ENCODE data around the gene SPRR5.

SPRR5 gene, protein sequence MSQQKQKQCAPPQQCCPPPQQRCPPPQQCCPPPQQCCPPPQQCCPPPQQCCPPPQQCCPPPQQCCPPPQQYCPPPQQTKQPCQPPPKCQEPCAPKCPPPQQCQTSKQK

DNA sequence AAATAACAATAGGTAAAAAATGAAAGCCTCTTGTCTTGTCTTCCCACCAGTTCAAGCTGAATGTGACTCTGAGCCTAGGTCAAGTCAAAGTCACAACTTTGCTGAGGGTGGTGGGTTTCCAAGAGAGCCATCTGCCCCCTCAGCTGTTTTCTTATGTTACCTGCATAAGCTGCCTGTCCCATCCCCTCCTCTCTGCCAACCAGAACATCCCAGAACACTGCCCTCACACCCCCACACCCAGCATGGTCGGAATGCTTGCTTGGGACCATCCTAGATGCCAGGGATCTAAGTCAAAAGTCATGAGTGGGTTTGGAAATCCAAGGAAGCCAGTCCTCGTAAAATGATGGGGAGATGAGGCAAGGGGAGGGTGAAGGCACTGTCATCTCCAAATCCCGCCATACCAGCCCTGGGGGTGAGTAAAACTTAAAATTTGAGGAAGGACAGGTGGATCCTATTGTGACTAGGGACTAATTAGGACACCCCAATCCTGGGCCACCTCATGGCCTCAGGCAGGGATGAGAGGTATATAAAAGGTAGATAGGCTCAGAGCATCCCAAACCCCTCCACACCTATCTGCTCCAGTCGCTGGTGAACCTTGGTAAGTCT is at the start of gene SPRR5:
TSS of gene SPRR5 (plus strand) at position 556 of the 606 bp plus-strand sequence. CDS start 1,349 bp downstream, outside the sequence.
- DNase-seq (ENCODE audit: low read depth, low spot score): no peak

DNA sequence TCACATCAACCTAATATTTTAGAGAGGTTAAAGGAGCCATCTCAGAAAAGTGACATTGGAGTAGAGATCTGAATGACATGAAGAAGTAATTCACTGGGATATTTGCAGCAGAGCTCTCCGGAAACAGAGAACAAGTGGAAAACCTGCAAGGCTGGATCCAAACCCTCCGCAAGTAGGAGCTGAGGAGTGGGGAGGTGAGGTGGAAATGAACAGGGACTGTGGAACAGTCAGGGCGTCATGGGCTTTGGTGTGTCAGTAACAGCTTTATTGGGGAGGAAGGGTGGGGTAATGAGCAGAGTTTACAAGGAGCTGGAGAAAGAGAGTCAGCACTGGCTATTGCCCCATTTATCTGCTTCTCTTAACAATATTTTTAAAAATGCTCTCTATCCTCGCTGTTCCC is 48.0 kb upstream of the SPRR5 start:
- DNase-seq (ENCODE audit: low read depth, low spot score): no peak

DNA sequence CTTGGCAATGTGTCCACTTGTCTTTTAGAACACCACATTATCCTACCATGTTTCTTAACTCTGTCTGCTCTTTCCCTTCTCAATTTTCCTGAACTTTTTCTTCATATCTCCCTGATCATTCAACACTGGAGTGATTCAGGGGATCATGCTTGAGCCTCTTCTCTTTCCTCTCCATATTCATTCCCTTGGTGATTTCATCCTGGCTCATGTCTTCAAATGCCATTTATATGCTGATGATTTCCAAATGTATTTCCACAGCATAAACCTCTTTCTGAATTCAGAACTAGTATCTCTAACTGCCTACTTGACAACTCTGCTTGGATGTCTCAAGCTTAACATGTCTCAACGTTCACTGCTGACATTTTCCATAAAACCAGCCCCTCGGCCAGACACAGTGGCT is 47.1 kb upstream of the SPRR5 start:
- no peak for DNase-seq (ENCODE audit: low read depth, low spot score)

DNA sequence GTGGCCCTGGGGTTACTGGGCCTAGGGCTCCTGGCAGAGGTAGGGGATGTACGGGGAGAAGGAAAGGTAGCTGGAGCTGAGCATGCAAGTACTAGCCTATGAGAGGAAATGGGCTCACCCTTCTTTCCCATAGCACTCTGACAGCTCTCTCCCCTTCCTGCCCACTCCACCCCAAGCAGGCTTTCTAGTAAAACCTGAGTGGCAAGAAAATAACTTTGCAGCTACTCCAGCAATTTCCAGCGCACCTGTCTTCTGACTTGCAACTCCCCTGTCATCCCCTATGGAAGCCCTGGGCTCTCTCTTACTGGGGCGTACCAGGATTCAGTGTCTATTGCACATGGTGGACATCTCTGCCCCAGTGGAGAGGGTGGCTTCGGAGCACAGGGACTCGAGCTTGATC is 45.4 kb upstream of the SPRR5 start:
- DNase-seq (ENCODE audit: low read depth, low spot score): no peak

DNA sequence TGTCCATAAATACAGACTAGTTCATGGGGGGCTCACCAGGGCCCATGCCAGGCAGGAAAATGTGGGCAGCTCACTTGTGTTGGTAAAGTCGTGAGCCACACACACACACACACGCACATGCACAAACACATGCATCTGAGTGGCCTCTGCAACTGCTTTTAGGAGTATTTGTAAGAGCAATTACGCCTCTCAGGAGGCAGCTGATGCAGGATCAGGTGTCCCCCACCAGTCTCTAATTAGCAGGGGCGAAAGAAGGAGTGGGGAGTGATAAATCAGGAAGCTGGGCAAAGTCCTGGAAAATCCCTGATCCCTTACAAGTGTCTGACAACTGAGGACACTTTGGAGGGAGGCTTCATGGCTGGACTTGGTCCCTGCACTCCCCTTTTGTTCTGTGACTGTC is 44.4 kb upstream of the SPRR5 start:
- no peak for DNase-seq (ENCODE audit: low read depth, low spot score)

DNA sequence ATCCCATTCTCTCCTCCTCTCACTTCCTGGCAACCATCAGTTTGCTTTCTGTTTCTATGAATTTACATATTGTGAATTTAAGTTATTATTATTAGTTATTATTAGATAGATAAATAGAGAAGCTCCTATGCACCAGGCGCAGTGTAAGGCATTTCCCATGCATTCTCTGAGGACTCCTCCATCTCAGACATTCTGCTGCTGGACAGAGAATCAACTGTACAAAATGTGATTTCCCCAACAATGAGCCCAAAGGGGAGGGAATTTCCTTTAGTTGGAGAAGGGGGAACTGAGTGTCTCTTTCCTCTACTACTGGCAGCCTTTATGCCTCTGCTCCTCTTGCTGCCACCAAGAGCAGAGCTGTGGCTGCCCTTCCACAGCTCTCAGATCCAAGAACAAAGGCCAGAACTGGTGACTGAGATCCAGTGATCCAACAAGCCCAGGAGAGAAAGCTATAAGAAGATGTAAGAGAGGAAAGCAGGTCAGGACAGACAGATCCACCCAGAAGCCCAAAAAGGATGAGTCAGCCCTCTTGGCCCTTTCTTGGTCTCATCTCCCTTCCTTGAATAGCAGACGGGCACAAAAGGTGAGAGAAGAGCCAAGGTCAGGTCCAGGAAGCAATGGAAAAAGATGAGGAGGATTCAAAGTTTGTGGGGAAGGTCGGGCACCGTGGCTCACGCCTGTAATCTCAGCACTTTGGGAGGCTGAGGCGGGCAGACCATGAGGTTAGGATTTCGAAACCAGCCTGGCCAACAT is 42.1 kb upstream of the SPRR5 start:
- DNase-seq (ENCODE audit: low read depth, low spot score): no peak

DNA sequence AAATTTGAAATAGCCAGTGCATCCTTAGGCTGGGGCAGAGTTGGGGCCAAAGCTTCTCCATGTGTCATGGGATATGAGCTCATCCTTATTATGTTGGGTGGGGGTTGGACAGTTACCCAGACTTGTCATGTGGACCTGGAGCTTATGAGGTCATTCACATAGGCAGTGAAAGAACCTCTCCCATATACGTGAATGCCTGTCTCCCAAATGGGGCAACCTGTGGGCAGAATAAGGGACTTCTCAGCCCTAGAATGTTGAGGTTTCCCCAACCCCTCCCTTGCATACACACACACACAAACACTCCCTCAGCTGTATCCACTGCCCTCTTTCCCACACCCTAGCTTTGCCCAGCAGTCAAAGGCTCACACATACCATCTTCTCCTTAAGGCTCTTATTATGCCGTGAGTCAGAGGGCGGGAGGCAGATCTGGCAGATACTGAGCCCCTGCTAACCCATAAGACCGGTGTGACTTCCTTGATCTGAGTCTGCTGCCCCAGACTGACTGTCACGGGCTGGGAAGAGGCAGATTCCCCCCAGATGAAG is 40.9 kb upstream of the SPRR5 start:
- DNase-seq (ENCODE audit: low read depth, low spot score): peak; percentile 4

DNA sequence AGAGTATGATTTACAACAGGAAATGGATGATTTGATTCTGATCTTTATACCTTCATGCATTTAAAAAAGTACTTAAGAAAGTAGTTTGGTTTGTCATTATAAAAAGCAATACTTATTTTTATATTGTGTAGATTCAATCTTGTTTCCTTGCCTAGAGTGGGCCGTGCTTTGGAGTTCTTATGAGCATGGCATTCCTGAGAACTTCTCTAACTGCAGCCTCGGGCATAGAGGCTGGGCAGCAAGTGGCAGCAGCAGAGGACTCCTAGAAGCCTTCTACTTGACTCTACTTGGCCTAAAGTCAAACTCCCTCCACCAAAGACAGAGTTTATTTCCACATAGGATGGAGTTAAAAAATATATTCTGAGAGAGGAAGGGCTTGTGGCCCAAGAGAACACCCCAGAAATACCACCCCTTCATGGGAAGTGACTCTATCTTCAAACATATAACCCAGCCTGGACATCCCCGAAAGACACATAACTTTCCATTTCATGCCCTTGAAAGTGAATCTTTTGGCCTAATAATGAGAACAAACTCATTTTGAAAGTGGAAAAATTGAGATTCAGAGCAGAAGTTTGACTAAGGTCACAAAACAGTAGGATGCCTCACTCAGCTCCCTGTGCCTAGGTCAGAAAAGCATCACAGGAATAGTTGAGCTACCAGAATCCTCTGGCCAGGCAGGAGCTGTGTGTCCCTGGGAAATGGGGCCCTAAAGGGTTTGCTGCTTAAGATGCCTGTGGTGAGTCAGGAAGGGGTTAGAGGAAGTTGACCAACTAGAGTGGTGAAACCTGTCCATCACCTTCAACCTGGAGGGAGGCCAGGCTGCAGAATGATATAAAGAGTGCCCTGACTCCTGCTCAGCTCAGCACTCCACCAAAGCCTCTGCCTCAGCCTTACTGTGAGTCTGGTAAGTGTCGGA is 39.1 kb upstream of the SPRR5 start, which contains the start of gene IVL:
TSS of gene IVL (plus strand) at position 861 of the 916 bp plus-strand sequence. CDS start 1,252 bp downstream, outside the sequence.
- DNase-seq (ENCODE audit: low read depth, low spot score): no peak

DNA sequence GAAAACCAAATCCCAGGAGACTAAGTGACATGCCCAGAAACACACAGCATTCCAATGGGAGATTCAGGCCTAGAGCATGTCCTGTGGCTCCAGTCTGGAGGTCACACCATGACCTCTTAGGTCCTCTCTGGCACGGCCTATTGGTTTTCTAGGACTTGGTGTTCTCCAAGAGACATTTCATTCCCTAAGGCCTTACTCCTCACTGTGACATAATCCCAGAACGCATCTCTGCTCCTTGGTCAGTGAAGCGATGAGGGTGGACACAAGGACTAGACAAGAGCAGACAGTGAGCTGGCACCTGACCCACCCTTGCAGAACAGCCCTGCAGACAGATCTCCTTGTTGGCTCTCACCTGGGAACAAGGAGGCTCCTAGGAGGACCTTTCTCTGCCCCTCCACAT is 37.8 kb upstream of the SPRR5 start:
- no peak for DNase-seq (ENCODE audit: low read depth, low spot score)

DNA sequence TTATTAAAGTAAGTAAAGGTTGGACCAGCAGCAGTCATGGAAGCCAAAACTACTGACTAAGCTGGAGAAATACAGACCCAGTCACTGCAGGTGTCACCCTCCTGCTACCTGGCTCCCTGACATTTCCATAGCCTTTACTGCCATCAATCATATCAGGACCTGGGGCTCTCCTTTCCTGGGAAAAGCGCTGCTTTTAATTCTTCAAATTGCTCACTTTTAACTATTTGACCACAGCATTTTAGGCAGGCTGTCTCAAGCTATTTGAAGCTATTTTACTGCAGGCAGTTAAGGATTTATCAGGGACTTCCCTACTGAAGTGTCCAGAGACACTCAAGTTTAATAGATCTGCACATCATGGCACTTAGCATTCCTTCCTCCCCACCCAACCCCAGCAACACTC is 34.5 kb upstream of the SPRR5 start:
- DNase-seq (ENCODE audit: low read depth, low spot score): no peak

DNA sequence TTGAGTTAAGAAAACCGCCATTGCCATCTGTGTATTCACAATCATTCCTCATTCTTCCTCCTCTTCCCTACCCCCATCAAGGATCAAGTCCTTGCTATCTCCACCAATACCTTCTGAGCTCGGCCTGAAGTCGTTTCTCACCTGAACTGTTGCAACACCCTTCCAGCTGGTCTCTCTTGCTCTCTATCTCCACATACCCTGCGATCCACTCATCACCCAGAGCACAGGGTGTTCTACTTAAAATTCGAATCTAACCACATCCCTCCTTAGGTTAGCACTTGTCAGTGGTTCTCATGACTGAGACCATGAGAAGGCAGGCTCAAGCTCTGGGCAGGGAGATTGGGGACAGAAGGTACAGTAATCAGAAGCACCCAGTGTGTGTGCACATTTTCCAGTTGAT is 34.1 kb upstream of the SPRR5 start:
- DNase-seq (ENCODE audit: low read depth, low spot score): no peak

DNA sequence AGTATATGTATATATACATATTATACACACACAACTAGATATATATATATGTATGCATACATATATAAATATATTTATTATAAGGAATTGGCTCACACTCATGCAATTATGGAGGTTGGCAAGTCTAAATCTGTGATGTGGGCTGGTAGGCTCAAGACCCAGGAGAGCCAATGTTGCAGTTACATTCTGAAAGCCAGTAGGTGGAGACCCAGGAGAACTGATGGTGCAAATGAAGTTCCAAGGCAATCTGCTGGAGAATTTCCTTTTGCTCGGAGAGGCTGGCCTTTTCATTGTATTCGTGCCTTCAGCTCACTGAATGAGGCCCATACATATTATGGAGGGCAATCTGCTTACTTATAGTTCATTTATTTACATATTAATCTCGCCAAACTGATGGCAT is 29.2 kb upstream of the SPRR5 start:
- DNase-seq (ENCODE audit: low read depth, low spot score): peak; percentile 18

DNA sequence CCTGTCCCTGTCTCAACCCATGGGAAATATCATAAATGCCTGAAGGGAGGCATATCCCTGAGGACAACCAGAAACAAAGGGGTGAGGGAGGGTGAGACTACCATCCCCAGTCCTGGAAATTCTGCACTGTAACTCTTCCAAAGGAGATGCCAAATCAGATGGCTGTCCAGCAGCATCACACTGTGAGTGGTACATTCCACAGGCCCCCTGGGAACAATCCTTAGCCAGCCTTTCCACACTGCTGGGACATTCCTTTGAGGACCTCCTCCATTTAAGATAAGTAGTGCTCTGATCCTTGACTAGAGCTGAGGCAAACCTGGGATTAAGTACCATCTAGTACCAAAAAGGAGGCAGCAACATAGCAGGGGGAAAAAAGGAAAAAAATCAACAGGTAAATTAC is 27.9 kb upstream of the SPRR5 start:
- DNase-seq (ENCODE audit: low read depth, low spot score): peak; percentile 4

DNA sequence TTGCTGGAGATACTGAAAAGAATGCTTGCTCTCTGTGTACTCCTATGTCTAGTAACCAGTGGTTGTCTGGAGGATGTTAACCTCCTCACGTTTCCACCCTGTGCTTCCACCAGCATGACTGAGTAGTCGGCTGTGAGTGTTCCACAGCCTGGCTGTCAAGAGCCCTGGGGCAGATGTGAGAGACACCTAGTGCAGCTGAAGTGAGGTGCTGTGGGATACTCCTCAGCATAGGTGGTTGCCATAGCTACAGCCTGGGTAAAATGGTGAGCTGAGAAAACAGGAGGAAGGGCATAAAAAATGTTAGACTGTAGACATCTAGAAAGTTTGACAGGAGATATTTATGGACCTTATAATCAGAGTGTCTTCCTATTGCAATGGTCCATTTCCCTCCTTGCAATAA is 22.8 kb upstream of the SPRR5 start:
- DNase-seq (ENCODE audit: low read depth, low spot score): no peak

DNA sequence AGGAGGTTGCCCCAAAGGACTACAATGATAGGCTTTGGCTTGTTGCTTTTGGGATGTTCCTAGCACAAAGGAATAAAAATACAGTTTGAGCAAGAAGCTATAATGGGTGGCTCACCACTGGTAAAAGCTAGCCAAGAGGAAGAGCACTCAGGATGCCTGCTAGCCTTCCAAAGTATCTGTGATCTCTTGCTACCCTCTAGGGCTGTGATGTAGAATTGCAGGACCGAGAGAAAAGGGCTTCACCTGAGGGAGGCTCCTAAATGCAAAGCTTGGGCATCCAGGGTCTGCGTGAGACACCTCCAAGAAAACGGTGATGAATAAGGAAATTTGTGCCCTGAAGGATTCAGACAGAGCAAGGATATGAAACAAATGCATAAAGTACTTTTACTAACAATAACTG is 20.9 kb upstream of the SPRR5 start:
- DNase-seq (ENCODE audit: low read depth, low spot score): no peak

DNA sequence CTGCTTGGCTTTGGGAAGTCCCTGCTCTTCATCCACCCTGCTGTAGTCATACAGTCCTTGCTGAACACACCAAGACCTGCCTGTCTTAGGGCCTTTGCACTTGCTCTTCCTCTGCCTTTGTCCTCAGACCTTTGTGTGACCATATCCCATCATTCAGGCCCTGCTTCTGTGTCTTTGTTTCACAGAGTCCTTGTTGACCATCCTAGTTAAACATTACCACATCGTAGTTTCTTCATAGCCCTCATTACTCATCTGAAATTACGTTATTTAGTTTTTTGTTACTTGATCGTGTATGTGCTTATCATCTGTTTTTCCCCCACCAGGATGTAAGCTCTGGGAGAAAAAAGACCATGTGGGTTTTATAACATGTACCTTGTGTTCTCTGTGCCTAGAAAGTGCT is 18.3 kb upstream of the SPRR5 start:
- DNase-seq (ENCODE audit: low read depth, low spot score): no peak

DNA sequence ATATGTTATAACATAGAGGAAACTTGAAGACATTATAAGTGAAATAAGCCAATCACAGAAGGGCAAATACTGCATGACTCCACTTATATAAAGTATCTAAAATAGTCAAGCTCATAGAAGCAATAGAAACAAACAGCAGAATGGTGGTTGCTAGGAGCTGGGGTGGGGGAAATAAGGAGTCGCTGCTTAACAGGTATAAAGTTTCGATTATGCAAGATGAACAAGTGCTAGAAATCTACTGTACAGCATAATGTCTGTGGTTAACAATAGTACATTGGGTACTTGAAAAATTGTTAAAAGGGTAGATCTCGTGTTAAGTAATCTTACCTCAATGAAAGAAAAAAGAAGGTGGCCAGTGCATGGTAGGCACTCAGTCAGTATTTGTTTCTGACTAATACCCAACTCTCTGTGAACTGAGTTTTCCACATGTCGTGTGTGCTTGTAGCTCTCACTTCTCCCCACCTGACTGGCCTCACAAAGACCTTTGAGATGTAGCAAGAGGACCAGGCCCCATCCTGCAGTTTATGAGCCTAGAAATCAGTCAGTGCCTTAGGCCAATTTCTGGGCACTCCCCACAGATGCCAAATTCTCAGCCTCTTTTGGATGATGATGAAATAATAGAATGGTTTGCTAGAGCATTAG is 14.7 kb upstream of the SPRR5 start:
- no peak for DNase-seq (ENCODE audit: low read depth, low spot score)

DNA sequence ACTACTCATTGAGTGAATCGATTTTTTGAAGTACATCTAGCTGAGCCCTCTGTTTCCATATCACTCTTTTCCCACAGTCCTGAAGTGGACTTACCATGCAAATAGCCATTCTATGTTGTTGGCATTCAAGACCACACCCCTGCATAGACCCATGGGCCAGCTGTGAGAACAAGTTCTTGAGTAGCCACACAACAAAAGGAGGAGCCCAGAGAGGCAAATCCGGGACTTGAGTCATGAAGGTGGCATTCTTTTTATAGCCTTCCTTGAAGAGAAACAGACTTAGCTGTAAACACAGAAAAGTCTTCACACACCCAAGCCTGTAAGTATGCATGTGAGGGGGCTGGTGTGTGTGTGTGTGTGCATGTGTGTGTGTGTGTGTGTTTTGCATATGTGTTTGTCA is 13.8 kb upstream of the SPRR5 start:
- no peak for DNase-seq (ENCODE audit: low read depth, low spot score)

DNA sequence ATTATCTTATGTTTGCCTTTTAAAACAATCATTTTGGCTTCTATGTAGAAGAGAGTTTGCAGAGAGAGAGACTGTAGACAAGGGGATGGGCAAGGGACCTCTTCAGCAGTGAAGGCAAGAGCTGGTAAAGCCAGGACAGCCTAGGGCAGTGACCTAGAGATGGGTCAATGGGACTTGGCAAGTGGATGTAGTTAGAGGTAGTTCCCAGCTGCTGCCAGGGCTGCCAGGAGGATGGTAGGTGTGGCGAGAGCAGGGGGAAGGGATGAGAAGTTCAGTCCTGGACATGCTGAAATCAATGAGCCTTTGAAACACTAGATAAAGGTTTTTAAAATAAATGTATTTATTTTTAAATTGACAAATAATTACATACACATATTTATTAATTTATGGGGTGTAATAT is 6.4 kb upstream of the SPRR5 start:
- DNase-seq (ENCODE audit: low read depth, low spot score): no peak

DNA sequence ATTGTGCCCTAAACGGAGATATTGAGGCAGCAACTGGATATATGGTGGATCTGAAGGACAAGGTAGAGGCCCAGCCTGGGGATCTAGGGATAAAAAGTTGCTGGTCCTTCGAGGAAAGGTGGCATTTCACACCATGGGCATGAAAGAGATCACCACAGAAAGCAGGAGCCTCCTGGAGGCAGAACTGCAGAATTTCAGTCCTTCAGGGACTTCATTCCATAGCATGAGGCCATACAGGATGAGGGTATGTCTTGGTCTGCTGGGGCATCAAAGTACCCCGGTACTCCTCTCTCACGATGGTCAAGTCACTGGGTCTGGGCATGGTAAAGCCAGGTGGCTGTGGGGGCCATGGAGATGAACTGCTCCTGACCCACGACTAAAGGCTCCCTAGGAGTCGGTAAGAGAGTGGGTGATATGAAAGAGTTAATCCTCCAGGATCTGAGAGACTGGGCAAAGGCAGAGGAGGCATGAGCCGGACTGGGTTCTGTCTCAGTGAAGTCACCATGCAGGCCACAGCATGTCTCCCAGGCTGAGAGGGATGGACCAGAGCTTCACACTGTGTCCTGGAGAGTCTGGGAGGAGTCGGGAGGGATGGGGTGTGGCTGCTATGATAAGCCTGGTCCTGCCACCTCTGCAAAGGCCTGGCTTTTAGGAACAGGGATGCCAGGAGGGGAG is 5.8 kb upstream of the SPRR5 start:
- DNase-seq (ENCODE audit: low read depth, low spot score): no peak

DNA sequence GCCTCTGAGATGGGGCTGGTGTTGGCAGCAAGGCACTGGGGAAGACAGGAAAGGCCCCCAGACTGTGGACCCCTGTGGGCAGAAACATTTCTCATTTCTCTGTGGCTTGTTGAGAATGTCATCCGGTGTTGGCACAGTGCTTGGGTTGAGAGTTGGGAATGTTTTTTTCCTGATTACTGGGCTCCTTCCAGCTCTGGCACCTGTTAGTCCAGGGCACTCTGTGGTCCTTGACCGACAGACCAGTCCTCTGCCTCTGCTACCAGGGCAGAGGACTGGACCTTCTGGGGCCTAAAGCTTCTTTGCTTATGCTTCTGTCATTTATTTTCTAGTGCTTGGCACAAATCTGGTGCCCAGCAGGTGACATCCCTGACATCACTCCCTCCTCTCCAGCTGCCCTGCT is 4.8 kb upstream of the SPRR5 start:
- no peak for DNase-seq (ENCODE audit: low read depth, low spot score)
